HepG2 (cell line): ENCODE results near the gene DDX10. TPM values are rescaled to one million over a fixed set of nuclear protein-coding genes. Genes with fewer than 3 reads are reported as not detected.

Experiments used
- FOXC1 ChIP-seq: sonication (generic); formaldehyde crosslinking; IDR thresholded peaks from 2 replicates; pipeline ENCODE4 v1.8.0; 2022; ENCODE audit warnings: mild to moderate bottlenecking, missing genetic modification reagents, borderline replicate concordance
- LBX2 ChIP-seq: sonication (generic); formaldehyde crosslinking; IDR thresholded peaks from 2 replicates; pipeline ENCODE4 v1.5.0; 2020; ENCODE audit warnings: missing genetic modification reagents, mild to moderate bottlenecking, borderline replicate concordance
- MXI1 ChIP-seq: IDR thresholded peaks from 3 replicates; pipeline ENCODE4 v1.6.1; 2012; ENCODE audit warnings: low read depth, low read length, inconsistent platforms, borderline replicate concordance
- MYNN ChIP-seq: sonication (generic); formaldehyde crosslinking; IDR thresholded peaks from 2 replicates; pipeline ENCODE4 v1.4.0; 2020; ENCODE audit warnings: mild to moderate bottlenecking, low read depth, missing genetic modification reagents
- SP4 ChIP-seq: sonication (generic); formaldehyde crosslinking; IDR thresholded peaks from 2 replicates; pipeline ENCODE4 v1.8.1; 2023; ENCODE audit warnings: mild to moderate bottlenecking, missing genetic modification reagents
- SRSF4 ChIP-seq: fragments of 200-400 bp; formaldehyde crosslinking; IDR thresholded peaks from one replicate; pipeline ENCODE4 v1.6.1; 2018; ENCODE audit warnings: mild to moderate bottlenecking, low read depth, low read length, moderate library complexity; ENCODE audit not compliant: poor library complexity, severe bottlenecking
- ZBTB1 ChIP-seq: sonication (generic); formaldehyde crosslinking; IDR thresholded peaks from 2 replicates; pipeline ENCODE4 v1.4.0; 2020; ENCODE audit warnings: missing genetic modification reagents, borderline replicate concordance
- ZBTB20 ChIP-seq: sonication (generic); formaldehyde crosslinking; IDR thresholded peaks from 2 replicates; pipeline ENCODE4 v1.8.1; 2023; ENCODE audit warnings: missing genetic modification reagents, low read depth, mild to moderate bottlenecking, borderline replicate concordance
- ZNF362 ChIP-seq: sonication (generic); formaldehyde crosslinking; IDR thresholded peaks from 2 replicates; pipeline ENCODE4 v1.4.0; 2020; ENCODE audit warnings: missing genetic modification reagents, mild to moderate bottlenecking, borderline replicate concordance
- ZNF460 ChIP-seq: sonication (generic); formaldehyde crosslinking; IDR thresholded peaks from 2 replicates; pipeline ENCODE4 v1.5.1; 2020; ENCODE audit warnings: missing genetic modification reagents, mild to moderate bottlenecking, borderline replicate concordance
- ZNF619 ChIP-seq: sonication (generic); formaldehyde crosslinking; IDR thresholded peaks from 2 replicates; pipeline ENCODE4 v1.4.0; 2020; ENCODE audit warnings: mild to moderate bottlenecking, missing genetic modification reagents
- polyA plus RNA-seq, 8 experiments: library from polyadenylated mRNA; depleted of rRNA in 3 of 8; stranded (reverse) in 7 of 8; unstranded in 1 of 8; fragments of >200 nt; fragmentation: Illumina TruSeq in 4 of 8; extraction: Trizol in 4 of 8; gene quantifications; 2 replicates each; pipeline versions ENCODE4 v1.2.1 to v1.2.3, GENCODE V29; 2011 to 2016; ENCODE audit warnings: low read depth in 4 of 8, missing spikeins in 1 of 8, mixed read lengths in 1 of 8; ENCODE audit not compliant: insufficient read depth in 1 of 8
- total RNA-seq, 5 experiments: library from RNA; depleted of rRNA; stranded (reverse); fragments of >200 nt; fragmentation: Illumina TruSeq; extraction: Trizol; gene quantifications; 2 replicates each; pipeline ENCODE4 v1.2.3, GENCODE V29; 2016; ENCODE audit warnings: low read depth in 1 of 5
- TF ChIP-seq, protein P1 (sequence below): sonication (generic); formaldehyde crosslinking; IDR thresholded peaks from 2 replicates; pipeline ENCODE4 v1.5.0; 2020; ENCODE audit warnings: mild to moderate bottlenecking, missing genetic modification reagents
- TF ChIP-seq, protein P2 (sequence below): sonication (generic); formaldehyde crosslinking; IDR thresholded peaks from 2 replicates; pipeline ENCODE4 v1.8.0; 2022; ENCODE audit warnings: mild to moderate bottlenecking, missing genetic modification reagents, moderate library complexity
- TF ChIP-seq, protein P3 (sequence below): sonication (generic); formaldehyde crosslinking; conservative IDR thresholded peaks from 2 replicates; pipeline ENCODE4 v1.4.0; 2020; ENCODE audit warnings: mild to moderate bottlenecking, missing genetic modification reagents, moderate library complexity
- TF ChIP-seq, protein P4 (sequence below): sonication (generic); formaldehyde crosslinking; IDR thresholded peaks from 2 replicates; pipeline ENCODE4 v1.5.0; 2020; ENCODE audit warnings: mild to moderate bottlenecking, missing genetic modification reagents

The DDX10 gene
- total and polyA plus RNA-seq, 2 of the 13 experiments (the other 11 are each of a cell fraction or from before 2014, with no cell fraction given) = 17.0 to 32.0 TPM

DNA sequence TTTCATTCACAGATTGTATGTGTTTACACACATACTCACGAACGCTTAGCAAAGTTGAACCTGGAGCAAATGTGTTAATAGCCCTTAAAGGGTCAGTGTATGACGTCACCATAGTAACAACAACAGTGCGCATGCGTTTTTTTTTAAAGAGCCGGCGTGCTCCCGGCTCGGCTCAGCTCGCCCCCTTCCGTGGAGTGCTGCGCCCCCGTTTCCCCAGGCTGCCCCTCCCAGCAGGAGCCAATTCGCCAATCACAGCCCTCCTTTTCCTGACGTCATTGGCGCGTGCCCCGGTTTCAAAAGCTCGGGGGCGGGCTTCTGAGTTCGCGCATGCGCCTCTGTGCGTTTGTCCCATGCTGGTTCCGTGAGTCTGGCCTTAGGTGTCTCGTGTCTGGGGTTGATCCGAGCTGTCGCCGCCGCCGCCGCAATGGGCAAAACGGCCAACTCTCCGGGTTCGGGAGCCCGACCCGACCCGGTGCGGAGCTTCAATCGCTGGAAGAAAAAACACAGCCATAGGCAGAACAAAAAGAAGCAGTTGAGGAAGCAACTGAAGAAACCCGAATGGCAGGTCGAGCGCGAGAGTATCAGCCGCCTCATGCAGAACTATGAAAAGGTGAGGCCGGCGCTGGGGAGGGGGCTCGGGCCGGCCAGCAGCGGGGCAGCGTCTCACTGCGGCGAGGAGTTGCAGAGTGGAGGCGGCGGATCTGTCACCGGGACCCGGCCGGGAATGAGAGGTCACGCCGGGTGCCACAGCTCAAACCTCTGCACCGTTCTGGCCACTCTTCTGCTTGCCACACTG is at the start of gene DDX10 (continued):
- TF ChIP-seq FOXC1 (CRISPR knock-in tag) = peak; percentile 52; the same call in 1 of the 2 replicates
- TF ChIP-seq, protein P1, sequence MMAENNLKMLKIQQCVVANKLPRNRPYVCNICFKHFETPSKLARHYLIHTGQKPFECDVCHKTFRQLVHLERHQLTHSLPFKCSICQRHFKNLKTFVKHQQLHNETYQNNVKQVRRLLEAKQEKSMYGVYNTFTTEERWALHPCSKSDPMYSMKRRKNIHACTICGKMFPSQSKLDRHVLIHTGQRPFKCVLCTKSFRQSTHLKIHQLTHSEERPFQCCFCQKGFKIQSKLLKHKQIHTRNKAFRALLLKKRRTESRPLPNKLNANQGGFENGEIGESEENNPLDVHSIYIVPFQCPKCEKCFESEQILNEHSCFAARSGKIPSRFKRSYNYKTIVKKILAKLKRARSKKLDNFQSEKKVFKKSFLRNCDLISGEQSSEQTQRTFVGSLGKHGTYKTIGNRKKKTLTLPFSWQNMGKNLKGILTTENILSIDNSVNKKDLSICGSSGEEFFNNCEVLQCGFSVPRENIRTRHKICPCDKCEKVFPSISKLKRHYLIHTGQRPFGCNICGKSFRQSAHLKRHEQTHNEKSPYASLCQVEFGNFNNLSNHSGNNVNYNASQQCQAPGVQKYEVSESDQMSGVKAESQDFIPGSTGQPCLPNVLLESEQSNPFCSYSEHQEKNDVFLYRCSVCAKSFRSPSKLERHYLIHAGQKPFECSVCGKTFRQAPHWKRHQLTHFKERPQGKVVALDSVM (CRISPR knock-in tag) = no peak
- TF ChIP-seq ZNF460 = no peak
- TF ChIP-seq LBX2 (CRISPR knock-in tag) = no peak
- TF ChIP-seq, protein P2, sequence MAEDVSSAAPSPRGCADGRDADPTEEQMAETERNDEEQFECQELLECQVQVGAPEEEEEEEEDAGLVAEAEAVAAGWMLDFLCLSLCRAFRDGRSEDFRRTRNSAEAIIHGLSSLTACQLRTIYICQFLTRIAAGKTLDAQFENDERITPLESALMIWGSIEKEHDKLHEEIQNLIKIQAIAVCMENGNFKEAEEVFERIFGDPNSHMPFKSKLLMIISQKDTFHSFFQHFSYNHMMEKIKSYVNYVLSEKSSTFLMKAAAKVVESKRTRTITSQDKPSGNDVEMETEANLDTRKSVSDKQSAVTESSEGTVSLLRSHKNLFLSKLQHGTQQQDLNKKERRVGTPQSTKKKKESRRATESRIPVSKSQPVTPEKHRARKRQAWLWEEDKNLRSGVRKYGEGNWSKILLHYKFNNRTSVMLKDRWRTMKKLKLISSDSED (CRISPR knock-in tag) = no peak
- TF ChIP-seq, protein P3, sequence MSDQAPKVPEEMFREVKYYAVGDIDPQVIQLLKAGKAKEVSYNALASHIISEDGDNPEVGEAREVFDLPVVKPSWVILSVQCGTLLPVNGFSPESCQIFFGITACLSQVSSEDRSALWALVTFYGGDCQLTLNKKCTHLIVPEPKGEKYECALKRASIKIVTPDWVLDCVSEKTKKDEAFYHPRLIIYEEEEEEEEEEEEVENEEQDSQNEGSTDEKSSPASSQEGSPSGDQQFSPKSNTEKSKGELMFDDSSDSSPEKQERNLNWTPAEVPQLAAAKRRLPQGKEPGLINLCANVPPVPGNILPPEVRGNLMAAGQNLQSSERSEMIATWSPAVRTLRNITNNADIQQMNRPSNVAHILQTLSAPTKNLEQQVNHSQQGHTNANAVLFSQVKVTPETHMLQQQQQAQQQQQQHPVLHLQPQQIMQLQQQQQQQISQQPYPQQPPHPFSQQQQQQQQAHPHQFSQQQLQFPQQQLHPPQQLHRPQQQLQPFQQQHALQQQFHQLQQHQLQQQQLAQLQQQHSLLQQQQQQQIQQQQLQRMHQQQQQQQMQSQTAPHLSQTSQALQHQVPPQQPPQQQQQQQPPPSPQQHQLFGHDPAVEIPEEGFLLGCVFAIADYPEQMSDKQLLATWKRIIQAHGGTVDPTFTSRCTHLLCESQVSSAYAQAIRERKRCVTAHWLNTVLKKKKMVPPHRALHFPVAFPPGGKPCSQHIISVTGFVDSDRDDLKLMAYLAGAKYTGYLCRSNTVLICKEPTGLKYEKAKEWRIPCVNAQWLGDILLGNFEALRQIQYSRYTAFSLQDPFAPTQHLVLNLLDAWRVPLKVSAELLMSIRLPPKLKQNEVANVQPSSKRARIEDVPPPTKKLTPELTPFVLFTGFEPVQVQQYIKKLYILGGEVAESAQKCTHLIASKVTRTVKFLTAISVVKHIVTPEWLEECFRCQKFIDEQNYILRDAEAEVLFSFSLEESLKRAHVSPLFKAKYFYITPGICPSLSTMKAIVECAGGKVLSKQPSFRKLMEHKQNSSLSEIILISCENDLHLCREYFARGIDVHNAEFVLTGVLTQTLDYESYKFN (CRISPR knock-in tag) = 0 out of 2 replicates have a peak, but pooled peaks have one; percentile 35
- peak; percentile 94; the same call in 2 of the 3 replicates for TF ChIP-seq MXI1
- TF ChIP-seq SRSF4 = no peak
- TF ChIP-seq SP4 (CRISPR knock-in tag) = peak; percentile 93
- peak; percentile 25; the same call in 1 of the 2 replicates for TF ChIP-seq ZBTB20 (CRISPR knock-in tag)
- TF ChIP-seq ZNF619 = no peak
- no peak for TF ChIP-seq MYNN (CRISPR knock-in tag)
- TF ChIP-seq, protein P4, sequence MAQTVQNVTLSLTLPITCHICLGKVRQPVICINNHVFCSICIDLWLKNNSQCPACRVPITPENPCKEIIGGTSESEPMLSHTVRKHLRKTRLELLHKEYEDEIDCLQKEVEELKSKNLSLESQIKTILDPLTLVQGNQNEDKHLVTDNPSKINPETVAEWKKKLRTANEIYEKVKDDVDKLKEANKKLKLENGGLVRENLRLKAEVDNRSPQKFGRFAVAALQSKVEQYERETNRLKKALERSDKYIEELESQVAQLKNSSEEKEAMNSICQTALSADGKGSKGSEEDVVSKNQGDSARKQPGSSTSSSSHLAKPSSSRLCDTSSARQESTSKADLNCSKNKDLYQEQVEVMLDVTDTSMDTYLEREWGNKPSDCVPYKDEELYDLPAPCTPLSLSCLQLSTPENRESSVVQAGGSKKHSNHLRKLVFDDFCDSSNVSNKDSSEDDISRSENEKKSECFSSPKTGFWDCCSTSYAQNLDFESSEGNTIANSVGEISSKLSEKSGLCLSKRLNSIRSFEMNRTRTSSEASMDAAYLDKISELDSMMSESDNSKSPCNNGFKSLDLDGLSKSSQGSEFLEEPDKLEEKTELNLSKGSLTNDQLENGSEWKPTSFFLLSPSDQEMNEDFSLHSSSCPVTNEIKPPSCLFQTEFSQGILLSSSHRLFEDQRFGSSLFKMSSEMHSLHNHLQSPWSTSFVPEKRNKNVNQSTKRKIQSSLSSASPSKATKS (CRISPR knock-in tag) = no peak
- TF ChIP-seq ZBTB1 (CRISPR knock-in tag) = no peak
- TF ChIP-seq ZNF362 = no peak
